Esophagus squamous epithelium (tissue), 4 donors: ENCODE measurements around the gene PFKP.

ENCODE experiments used
- POLR2A ChIP-seq, 4 donors: fragments of 450-650 bp; IDR thresholded peaks; one replicate each; pipeline ENCODE4 v1.6.1; 2017; ENCODE audit warnings: antibody characterized with exemption in 4 of 4, mild to moderate bottlenecking in 4 of 4, moderate library complexity in 3 of 4
- TF ChIP-seq, protein P1 (sequence below), 6 experiments: fragments of 450-650 bp in 4 of 6; fragments of 200-600 bp in 2 of 6; sonication (generic) in 2 of 6; IDR thresholded peaks; one replicate each; pipeline ENCODE4 v1.5.1; 2016 to 2019; ENCODE audit warnings: antibody characterized with exemption in 6 of 6, mild to moderate bottlenecking in 4 of 6, moderate library complexity in 4 of 6

DNA sequence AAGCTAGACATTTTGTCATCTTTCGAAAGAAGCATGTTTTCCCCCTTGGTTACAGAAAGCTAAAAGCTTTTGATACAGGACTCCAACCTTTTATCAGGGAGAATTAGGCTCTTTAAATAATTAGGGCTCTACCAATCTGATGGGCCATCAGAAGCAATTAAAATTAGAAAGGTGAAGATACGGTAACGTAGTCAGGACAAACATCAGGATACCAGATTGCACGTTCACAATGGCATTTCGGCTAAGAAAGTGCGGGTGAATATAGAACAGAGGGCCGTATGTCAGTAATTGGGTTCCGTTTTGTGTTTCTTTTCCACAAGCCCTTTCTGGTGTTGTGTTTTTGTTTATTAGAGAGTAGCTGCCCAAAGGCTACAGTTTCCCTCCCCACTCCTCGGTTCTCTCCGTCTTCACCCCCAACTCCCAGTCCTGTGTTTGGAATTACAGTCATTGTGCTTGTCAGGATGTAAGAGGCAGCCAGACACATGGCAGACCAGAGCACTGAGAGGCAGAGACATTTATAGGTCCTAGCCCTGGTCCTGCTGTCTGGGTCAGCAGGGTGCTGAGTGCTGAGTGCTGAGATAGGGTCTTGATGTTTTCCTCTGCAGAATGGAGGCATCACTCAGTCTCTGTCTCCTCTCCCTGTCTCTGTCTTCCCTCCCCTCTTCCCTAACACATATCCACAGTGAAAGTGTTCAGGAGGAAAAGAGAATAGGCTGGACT, 5.5 kb downstream of the PFKP start:
- no peak for TF ChIP-seq POLR2A (IDR thresholded peaks at IDR 0.05)
- TF ChIP-seq, protein P1, sequence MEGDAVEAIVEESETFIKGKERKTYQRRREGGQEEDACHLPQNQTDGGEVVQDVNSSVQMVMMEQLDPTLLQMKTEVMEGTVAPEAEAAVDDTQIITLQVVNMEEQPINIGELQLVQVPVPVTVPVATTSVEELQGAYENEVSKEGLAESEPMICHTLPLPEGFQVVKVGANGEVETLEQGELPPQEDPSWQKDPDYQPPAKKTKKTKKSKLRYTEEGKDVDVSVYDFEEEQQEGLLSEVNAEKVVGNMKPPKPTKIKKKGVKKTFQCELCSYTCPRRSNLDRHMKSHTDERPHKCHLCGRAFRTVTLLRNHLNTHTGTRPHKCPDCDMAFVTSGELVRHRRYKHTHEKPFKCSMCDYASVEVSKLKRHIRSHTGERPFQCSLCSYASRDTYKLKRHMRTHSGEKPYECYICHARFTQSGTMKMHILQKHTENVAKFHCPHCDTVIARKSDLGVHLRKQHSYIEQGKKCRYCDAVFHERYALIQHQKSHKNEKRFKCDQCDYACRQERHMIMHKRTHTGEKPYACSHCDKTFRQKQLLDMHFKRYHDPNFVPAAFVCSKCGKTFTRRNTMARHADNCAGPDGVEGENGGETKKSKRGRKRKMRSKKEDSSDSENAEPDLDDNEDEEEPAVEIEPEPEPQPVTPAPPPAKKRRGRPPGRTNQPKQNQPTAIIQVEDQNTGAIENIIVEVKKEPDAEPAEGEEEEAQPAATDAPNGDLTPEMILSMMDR (IDR thresholded peaks at IDR 0.05), result no peak
